Measurements from ENCODE around the gene FN3K.

Gene FN3K

GRCh38 chr17:82716203-82717010, 19.0 kb upstream of the FN3K start, which contains the start of gene FN3KRP:
TSS of gene FN3KRP (plus strand) at chr17:82716706. CDS start at chr17:82716756, 50 bp downstream.
- peak within 1 kb of the TSS; percentile 82 for H3K4me3 ChIP-seq (replicated peaks; ENCODE audit: low read depth, low read length)
- peak; percentile 94 for DNase-seq (ENCODE audit: extremely low read depth, insufficient read length)

GRCh38 chr17:82718986-82719685, 16.3 kb upstream of the FN3K start:
- DNase-seq (ENCODE audit: extremely low read depth, insufficient read length) = no peak
- H3K27me3 ChIP-seq (replicated peaks; ENCODE audit: control insufficient read depth, insufficient read depth, low read length) = no peaks in the 10 kb centered on the region
- TF ChIP-seq CTCF (IDR thresholded peaks at IDR 0.05; ENCODE audit: insufficient read depth, low read length, poor library complexity, severe bottlenecking) = no peak
- peaks cover 10% of the 10 kb centered on the region for H3K36me3 ChIP-seq (ENCODE audit: control insufficient read depth, insufficient read depth, low read length)
- H3K4me3 ChIP-seq (replicated peaks; ENCODE audit: low read depth, low read length) = no peak overlapping the region

More at GRCh38 chr17:82716203-82717010, 19.0 kb upstream of the FN3K start, which contains the start of gene FN3KRP:
- H3K27me3 ChIP-seq (replicated peaks; ENCODE audit: control insufficient read depth, insufficient read depth, low read length) = no peaks in the 10 kb centered on the region
- peaks cover 4% of the 10 kb centered on the region for H3K36me3 ChIP-seq (ENCODE audit: control insufficient read depth, insufficient read depth, low read length)
- no peak for TF ChIP-seq CTCF (IDR thresholded peaks at IDR 0.05; ENCODE audit: insufficient read depth, low read length, poor library complexity, severe bottlenecking)

GRCh38 chr17:82720204-82720603, 15.2 kb upstream of the FN3K start:
- Histone ChIP-seq H3K36me3 (ENCODE audit: control insufficient read depth, insufficient read depth, low read length) (peaks cover 10% of the 10 kb centered on the region), H3K4me3 (replicated peaks; ENCODE audit: low read depth, low read length) (no peak overlapping the region), H3K27me3 (replicated peaks; ENCODE audit: control insufficient read depth, insufficient read depth, low read length) (no peaks in the 10 kb centered on the region)
- TF ChIP-seq CTCF (IDR thresholded peaks at IDR 0.05; ENCODE audit: insufficient read depth, low read length, poor library complexity, severe bottlenecking) = no peak
- no peak for DNase-seq (ENCODE audit: extremely low read depth, insufficient read length)

GRCh38 chr17:82722341-82723013, 12.9 kb upstream of the FN3K start:
- H3K4me3 ChIP-seq (replicated peaks; ENCODE audit: low read depth, low read length) = no peak overlapping the region
- DNase-seq (ENCODE audit: extremely low read depth, insufficient read length) = no peak
- H3K36me3 ChIP-seq (ENCODE audit: control insufficient read depth, insufficient read depth, low read length) = peaks cover 17% of the 10 kb centered on the region
- no peak for TF ChIP-seq CTCF (IDR thresholded peaks at IDR 0.05; ENCODE audit: insufficient read depth, low read length, poor library complexity, severe bottlenecking)
- no peaks in the 10 kb centered on the region for H3K27me3 ChIP-seq (replicated peaks; ENCODE audit: control insufficient read depth, insufficient read depth, low read length)

- TF ChIP-seq CTCF (IDR thresholded peaks at IDR 0.05; ENCODE audit: insufficient read depth, low read length, poor library complexity, severe bottlenecking) = no peak
- H3K27me3 ChIP-seq (replicated peaks; ENCODE audit: control insufficient read depth, insufficient read depth, low read length) = no peaks in the 10 kb centered on the region
- no peak overlapping the region for H3K4me3 ChIP-seq (replicated peaks; ENCODE audit: low read depth, low read length)
- H3K36me3 ChIP-seq (ENCODE audit: control insufficient read depth, insufficient read depth, low read length) = peaks cover 17% of the 10 kb centered on the region
- DNase-seq (ENCODE audit: extremely low read depth, insufficient read length) = no peak
Observed at GRCh38 chr17:82723169-82723807, 12.1 kb upstream of the FN3K start.

Data from GM06990 (cell line).